Natural killer cell (primary cell): ENCODE data around the gene IFI44. TPM values are rescaled to one million over a fixed set of nuclear protein-coding genes. Genes with fewer than 3 reads are reported as not detected.

Source experiments
- total RNA-seq, 4 donors: library from RNA; stranded (reverse); fragments of 120-200 nt in 1 of 4; gene quantifications; one replicate each; pipeline versions ENCODE4 v1.2.3 to v1.2.4, GENCODE V29; 2013 to 2022

The IFI44 gene
- total RNA-seq, 3 donors from 2014 or later (not counting 1 experiment from before 2014, with no cell fraction given): 34.6 to 60.2 (median 35.5) TPM

Other genes with a start within 250 kb of the IFI44 start
- gene PTGFR, start 158.9 kb upstream of the IFI44 start, total RNA-seq: not detected
- gene IFI44L, start 29.4 kb upstream of the IFI44 start, total RNA-seq: 10 to 100 TPM in 1 of 3 donors, 1 to 10 TPM in 2; 5.2 to 12.6 (median 6.7) TPM